ENCODE measurements around the gene ADAM12. TPM values are rescaled to one million over a fixed set of nuclear protein-coding genes. Genes with fewer than 3 reads are reported as not detected.

The ADAM12 gene
- total and polyA plus RNA-seq, 2 experiments from 2014 or later: 0.13 to 0.87 TPM

DNA sequence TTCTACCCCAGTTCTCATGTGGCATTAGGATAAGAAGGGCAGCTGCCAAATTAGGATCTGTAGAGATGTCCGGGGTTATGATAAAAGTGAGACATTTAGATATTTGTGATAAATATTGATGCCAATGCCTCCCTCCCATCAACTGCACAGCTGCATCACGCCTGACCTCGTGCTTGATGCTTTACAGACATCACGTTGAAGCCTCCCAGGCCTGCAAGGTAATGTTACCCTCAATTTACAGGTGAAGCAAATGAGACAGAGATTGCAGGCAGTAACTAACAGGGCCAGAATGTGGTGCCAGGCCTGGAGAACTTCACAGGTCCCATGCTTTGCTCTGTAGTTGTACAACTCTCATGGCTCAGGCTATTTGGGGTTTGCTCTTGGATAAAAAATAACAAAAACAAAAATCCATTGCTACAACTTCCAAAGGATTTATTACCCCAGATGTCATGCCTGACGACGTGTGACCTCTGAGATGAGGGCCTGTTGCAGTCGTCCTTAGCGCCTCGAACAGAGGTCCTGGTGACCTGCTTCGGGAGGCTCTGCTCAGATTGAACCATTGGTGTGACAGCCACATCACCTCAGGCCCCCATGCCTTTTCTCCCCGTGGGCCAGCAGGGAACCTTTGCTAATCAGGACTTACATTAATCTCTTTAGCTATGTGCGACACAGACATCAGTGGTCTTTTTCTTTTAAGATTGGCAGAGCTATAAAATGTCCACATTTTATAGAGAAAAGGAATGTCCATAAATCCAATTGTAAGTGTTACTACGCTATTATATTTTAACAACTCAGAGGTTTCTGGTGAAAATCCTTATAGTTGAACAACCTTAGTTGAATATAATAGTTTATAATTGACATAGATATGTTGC, 169.3 kb downstream of the ADAM12 start:
- DNase-seq (ENCODE audit: low spot score) (no peak), ATAC-seq (no peak)
- no peak overlapping the region for H3K4me2 ChIP-seq
- H3F3A ChIP-seq (replicated peaks; ENCODE audit: low read depth): no peaks in the 10 kb centered on the region
- no peak overlapping the region for H3K27ac Mint-ChIP-seq
- no peaks in the 10 kb centered on the region for H3K9me2 ChIP-seq (ENCODE audit: insufficient read depth)
- no peak overlapping the region for H3K4me3 ChIP-seq
- H3K79me2 ChIP-seq (replicated peaks; ENCODE audit: insufficient read depth): no peaks in the 10 kb centered on the region
- H3K27me3 Mint-ChIP-seq (ENCODE audit: insufficient read depth, low read depth, poor library complexity): peaks cover 7% of the 10 kb centered on the region
- H4K20me1 ChIP-seq (replicated peaks; ENCODE audit: insufficient read depth): no peaks in the 10 kb centered on the region
- H3K36me3 Mint-ChIP-seq (ENCODE audit: low read depth): no peaks in the 10 kb centered on the region
- no peaks in the 10 kb centered on the region for H3K27me3 ChIP-seq (ENCODE audit: insufficient read depth)
- H2AFZ ChIP-seq: no peak overlapping the region
- no peak overlapping the region for H3K27ac ChIP-seq (ENCODE audit: low read depth)
- TF ChIP-seq, protein P1, sequence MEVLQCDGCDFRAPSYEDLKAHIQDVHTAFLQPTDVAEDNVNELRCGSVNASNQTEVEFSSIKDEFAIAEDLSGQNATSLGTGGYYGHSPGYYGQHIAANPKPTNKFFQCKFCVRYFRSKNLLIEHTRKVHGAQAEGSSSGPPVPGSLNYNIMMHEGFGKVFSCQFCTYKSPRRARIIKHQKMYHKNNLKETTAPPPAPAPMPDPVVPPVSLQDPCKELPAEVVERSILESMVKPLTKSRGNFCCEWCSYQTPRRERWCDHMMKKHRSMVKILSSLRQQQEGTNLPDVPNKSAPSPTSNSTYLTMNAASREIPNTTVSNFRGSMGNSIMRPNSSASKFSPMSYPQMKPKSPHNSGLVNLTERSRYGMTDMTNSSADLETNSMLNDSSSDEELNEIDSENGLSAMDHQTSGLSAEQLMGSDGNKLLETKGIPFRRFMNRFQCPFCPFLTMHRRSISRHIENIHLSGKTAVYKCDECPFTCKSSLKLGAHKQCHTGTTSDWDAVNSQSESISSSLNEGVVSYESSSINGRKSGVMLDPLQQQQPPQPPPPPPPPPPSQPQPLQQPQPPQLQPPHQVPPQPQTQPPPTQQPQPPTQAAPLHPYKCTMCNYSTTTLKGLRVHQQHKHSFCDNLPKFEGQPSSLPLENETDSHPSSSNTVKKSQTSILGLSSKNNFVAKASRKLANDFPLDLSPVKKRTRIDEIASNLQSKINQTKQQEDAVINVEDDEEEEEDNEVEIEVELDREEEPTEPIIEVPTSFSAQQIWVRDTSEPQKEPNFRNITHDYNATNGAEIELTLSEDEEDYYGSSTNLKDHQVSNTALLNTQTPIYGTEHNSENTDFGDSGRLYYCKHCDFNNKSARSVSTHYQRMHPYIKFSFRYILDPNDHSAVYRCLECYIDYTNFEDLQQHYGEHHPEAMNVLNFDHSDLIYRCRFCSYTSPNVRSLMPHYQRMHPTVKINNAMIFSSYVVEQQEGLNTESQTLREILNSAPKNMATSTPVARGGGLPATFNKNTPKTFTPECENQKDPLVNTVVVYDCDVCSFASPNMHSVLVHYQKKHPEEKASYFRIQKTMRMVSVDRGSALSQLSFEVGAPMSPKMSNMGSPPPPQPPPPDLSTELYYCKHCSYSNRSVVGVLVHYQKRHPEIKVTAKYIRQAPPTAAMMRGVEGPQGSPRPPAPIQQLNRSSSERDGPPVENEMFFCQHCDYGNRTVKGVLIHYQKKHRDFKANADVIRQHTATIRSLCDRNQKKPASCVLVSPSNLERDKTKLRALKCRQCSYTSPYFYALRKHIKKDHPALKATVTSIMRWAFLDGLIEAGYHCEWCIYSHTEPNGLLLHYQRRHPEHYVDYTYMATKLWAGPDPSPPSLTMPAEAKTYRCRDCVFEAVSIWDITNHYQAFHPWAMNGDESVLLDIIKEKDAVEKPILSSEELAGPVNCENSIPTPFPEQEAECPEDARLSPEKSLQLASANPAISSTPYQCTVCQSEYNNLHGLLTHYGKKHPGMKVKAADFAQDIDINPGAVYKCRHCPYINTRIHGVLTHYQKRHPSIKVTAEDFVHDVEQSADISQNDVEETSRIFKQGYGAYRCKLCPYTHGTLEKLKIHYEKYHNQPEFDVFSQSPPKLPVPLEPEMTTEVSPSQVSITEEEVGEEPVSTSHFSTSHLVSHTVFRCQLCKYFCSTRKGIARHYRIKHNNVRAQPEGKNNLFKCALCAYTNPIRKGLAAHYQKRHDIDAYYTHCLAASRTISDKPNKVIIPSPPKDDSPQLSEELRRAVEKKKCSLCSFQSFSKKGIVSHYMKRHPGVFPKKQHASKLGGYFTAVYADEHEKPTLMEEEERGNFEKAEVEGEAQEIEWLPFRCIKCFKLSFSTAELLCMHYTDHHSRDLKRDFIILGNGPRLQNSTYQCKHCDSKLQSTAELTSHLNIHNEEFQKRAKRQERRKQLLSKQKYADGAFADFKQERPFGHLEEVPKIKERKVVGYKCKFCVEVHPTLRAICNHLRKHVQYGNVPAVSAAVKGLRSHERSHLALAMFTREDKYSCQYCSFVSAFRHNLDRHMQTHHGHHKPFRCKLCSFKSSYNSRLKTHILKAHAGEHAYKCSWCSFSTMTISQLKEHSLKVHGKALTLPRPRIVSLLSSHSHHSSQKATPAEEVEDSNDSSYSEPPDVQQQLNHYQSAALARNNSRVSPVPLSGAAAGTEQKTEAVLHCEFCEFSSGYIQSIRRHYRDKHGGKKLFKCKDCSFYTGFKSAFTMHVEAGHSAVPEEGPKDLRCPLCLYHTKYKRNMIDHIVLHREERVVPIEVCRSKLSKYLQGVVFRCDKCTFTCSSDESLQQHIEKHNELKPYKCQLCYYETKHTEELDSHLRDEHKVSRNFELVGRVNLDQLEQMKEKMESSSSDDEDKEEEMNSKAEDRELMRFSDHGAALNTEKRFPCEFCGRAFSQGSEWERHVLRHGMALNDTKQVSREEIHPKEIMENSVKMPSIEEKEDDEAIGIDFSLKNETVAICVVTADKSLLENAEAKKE (CRISPR knock-in tag; IDR thresholded peaks at IDR 0.05): no peak
- TF ChIP-seq, protein P2, sequence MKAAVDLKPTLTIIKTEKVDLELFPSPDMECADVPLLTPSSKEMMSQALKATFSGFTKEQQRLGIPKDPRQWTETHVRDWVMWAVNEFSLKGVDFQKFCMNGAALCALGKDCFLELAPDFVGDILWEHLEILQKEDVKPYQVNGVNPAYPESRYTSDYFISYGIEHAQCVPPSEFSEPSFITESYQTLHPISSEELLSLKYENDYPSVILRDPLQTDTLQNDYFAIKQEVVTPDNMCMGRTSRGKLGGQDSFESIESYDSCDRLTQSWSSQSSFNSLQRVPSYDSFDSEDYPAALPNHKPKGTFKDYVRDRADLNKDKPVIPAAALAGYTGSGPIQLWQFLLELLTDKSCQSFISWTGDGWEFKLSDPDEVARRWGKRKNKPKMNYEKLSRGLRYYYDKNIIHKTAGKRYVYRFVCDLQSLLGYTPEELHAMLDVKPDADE (IDR thresholded peaks at IDR 0.05): no peak
- TF ChIP-seq ZNF331 (CRISPR knock-in tag; IDR thresholded peaks at IDR 0.05; ENCODE audit: low read depth) (no peak), EZH2 (IDR thresholded peaks at IDR 0.05; ENCODE audit: low read depth, unreplicated experiment) (no peak), NANOG (IDR thresholded peaks at IDR 0.05; ENCODE audit: borderline replicate concordance) (no peak), ZNF114 (CRISPR knock-in tag; IDR thresholded peaks at IDR 0.05) (no peak), EZH2phosphoT487 (IDR thresholded peaks at IDR 0.05; ENCODE audit: unreplicated experiment) (no peak)
- peaks cover 18% of the 10 kb centered on the region for H3K4me1 Mint-ChIP-seq
- H3K36me3 ChIP-seq (ENCODE audit: insufficient read depth): no peaks in the 10 kb centered on the region
- no peak overlapping the region for H3K4me3 Mint-ChIP-seq
- H3K4me1 ChIP-seq (ENCODE audit: insufficient read depth): no peaks in the 10 kb centered on the region
- no peaks in the 10 kb centered on the region; the same call in 2 of the 3 replicates for H3K9me3 Mint-ChIP-seq
